Left colon (tissue), 2 donors: ENCODE data around the gene TP53INP2. TPM values are rescaled to one million over a fixed set of nuclear protein-coding genes. Genes with fewer than 3 reads are reported as not detected.
"Not testable (repeated sequence)": the region's sequence is repeated elsewhere in the genome, so short reads cannot be mapped to it uniquely, and the experiment has no call there.

Experiments
- ATAC-seq: fragments of 200-7000 bp; cut with Tn5 transposase; one replicate; pipeline ENCODE4 v1.9.1; 2020; ENCODE audit warnings: mild to moderate bottlenecking, moderate library complexity
- DNase-seq, 2 donors: peaks; one replicate each; pipeline ENCODE4 v3.0.0-alpha.2; 2020
- intact Hi-C, 2 donors: fragments of 100-400 bp; cut with DNase I in 1 of 2; cut with micrococcal nuclease in 1 of 2; formaldehyde crosslinking; loops; one replicate each; pipeline versions ENCODE4 v1.11.2 to v1.14.0; 2022; cut with DNase I, micrococcal nuclease
- total RNA-seq, 2 donors: library from RNA; stranded (reverse); fragmentation: NEBNext Ultra II Directional; extraction: Animal tissue kit (Norgen Biotek cat#: 25700); gene quantifications; one replicate each; pipeline ENCODE4 v1.2.1, GENCODE V29; 2021
- donor health status: DM: no; HTN: no; CAD: no.
- donor health status: DM: yes; HTN: yes; CAD: no.

Gene TP53INP2
- total RNA-seq, 2 donors from 2014 or later: 72.9 to 111 TPM

GRCh38 chr20:34703424-34704176 is 544 bp upstream of the TP53INP2 start:
- ATAC-seq (peak; percentile 46), DNase-seq (peak; percentile 46 to 67)
- intact Hi-C loops: no loop called here

GRCh38 chr20:34705008-34705396 is 858 bp downstream of the TP53INP2 start:
- ATAC-seq (no peak), DNase-seq (no peak)
- intact Hi-C loops: no loop called here

GRCh38 chr20:34705397-34706301 is 1.5 kb downstream of the TP53INP2 start:
- ATAC-seq (peak; percentile 41), DNase-seq (peak; percentile 62 to 83)
- intact Hi-C loops: no loop called here

GRCh38 chr20:34706302-34706875 is 2.2 kb downstream of the TP53INP2 start:
- intact Hi-C loops: no loop called here
- no peak for ATAC-seq

GRCh38 chr20:34706912-34707784 is 3.0 kb downstream of the TP53INP2 start:
- no peak for ATAC-seq
- intact Hi-C loops: no loop called here
- DNase-seq: peak in 1 of 2 donors; percentile 27

More at GRCh38 chr20:34706302-34706875, 2.2 kb downstream of the TP53INP2 start:
- DNase-seq: no peak

GRCh38 chr20:34708621-34709043 is 4.5 kb downstream of the TP53INP2 start:
- intact Hi-C loops: no loop called here
- DNase-seq: peak; percentile 66 to 79
- ATAC-seq: no peak

GRCh38 chr20:34709044-34709830 is 5.1 kb downstream of the TP53INP2 start:
- ATAC-seq (peak; percentile 55), DNase-seq (peak; percentile 85 to 92)
- intact Hi-C loops: no loop called here

- peak in 1 of 2 donors; percentile 81 for DNase-seq
- intact Hi-C loops: no loop called here
- ATAC-seq: peak; percentile 41
Observed at GRCh38 chr20:34709831-34710567, 5.9 kb downstream of the TP53INP2 start.

GRCh38 chr20:34710568-34710839 is 6.4 kb downstream of the TP53INP2 start:
- DNase-seq (no peak), ATAC-seq (no peak)
- intact Hi-C loops: no loop called here

- DNase-seq: no peak
- no peak for ATAC-seq
- intact Hi-C loops: no loop called here
Observed at GRCh38 chr20:34710861-34711574, 6.9 kb downstream of the TP53INP2 start.

GRCh38 chr20:34711813-34712430 is 7.8 kb downstream of the TP53INP2 start:
- no peak for ATAC-seq
- intact Hi-C loops: no loop called here
- no peak for DNase-seq

GRCh38 chr20:34712525-34713192 is 8.5 kb downstream of the TP53INP2 start:
- ATAC-seq: no peak
- no peak for DNase-seq

GRCh38 chr20:34713194-34713943 is 9.2 kb downstream of the TP53INP2 start:
- ATAC-seq (no peak), DNase-seq (no peak)
- intact Hi-C loops: no loop called here

More at GRCh38 chr20:34712525-34713192, 8.5 kb downstream of the TP53INP2 start:
- intact Hi-C loops: no loop called here

GRCh38 chr20:34713944-34714515 is 9.9 kb downstream of the TP53INP2 start:
- intact Hi-C loops, DNase-seq, ATAC-seq: not testable (repeated sequence)

GRCh38 chr20:34715384-34715783 is 11.2 kb downstream of the TP53INP2 start:
- no peak for ATAC-seq
- DNase-seq: no peak
- intact Hi-C loops: no loop called here
